ENCODE results near the gene PER1. TPM values are rescaled to one million over a fixed set of nuclear protein-coding genes. Genes with fewer than 3 reads are reported as not detected.

Gene PER1
- total RNA-seq, 5 donors from 2014 or later (not counting 1 experiment from before 2014, with no cell fraction given) = 62.6 to 1,675 (median 82.4) TPM

GRCh38 chr17:8119581-8120519 is 32.4 kb downstream of the PER1 start:
- Mint-ChIP-seq H3K27me3 (peaks cover 28 to 70% of the 10 kb centered on the region in 2 donors), H3K36me3 (no peaks in the 10 kb centered on the region), H3K4me1 (peaks cover 63 to 71% (median 69%) of the 10 kb centered on the region in 3 donors), H3K4me3 (peak overlapping the region; percentile 83 to 91 (median 88)), H3K27ac (peak overlapping the region; percentile 89), H3K9me3 (no peaks in the 10 kb centered on the region)
- Histone ChIP-seq H3K9me3 (no peaks in the 10 kb centered on the region), H3K4me1 (ENCODE audit: control insufficient read depth in 1 of 2, extremely low read depth in 1 of 2, insufficient read depth in 2 of 2, low read length in 2 of 2) (peaks cover 52 to 71% of the 10 kb centered on the region in 2 experiments), H3K27ac (ENCODE audit: low read length) (peak overlapping the region; percentile 51), H3K36me3 (ENCODE audit: control insufficient read depth in 2 of 2, extremely low read depth in 1 of 2, insufficient read depth in 1 of 2, low read length in 1 of 2) (no peaks in the 10 kb centered on the region), H3K4me3 (ENCODE audit: control insufficient read depth in 1 of 2, extremely low read depth in 1 of 2, low read length in 1 of 2) (peak overlapping the region; percentile 73 to 99), H3K27me3 (replicated peaks in 1 of 2; ENCODE audit: control insufficient read depth in 2 of 2, extremely low read depth in 1 of 2, insufficient read depth in 2 of 2, low read length in 1 of 2) (peaks cover 8 to 75% of the 10 kb centered on the region in 2 experiments)
- DNase-seq (peak; percentile 61 to 95 (median 77)), ATAC-seq (replicated peaks in 1 of 4) (peak; percentile 37 to 61 (median 46))
- 0% methylated on average over 6 of the region's 28 CpGs for WGBS (ENCODE audit: insufficient coverage)
- ChIA-PET POLR2A (interaction anchor here (0.6 to 2.2 kb wide), 11 partner anchors 21 to 1478 kb away, joined by 3 to 12 read pairs (median 4); no protein-coding TSS in a partner anchor), CTCF (interaction anchor here (0.5 to 2.7 kb wide), 31 partner anchors 9 to 411 kb away, joined by 3 to 27 read pairs (median 6); partner anchors contain the start of genes BORCS6 (in 1 of the 2), CHD3 (in 1 of the 2), CTC1 (in 1 of the 2) and NDEL1 (in 1 of the 2))

- Mint-ChIP-seq H3K9me3 (no peaks in the 10 kb centered on the region), H3K4me1 (peaks cover 54 to 62% (median 60%) of the 10 kb centered on the region in 3 donors), H3K36me3 (no peaks in the 10 kb centered on the region), H3K4me3 (peak overlapping the region; percentile 88 to 91 (median 89)), H3K27me3 (peaks cover 37 to 69% of the 10 kb centered on the region in 2 donors), H3K27ac (peak overlapping the region; percentile 95)
- peak; percentile 66 to 77 (median 72) for ATAC-seq (replicated peaks in 1 of 4)
- peak overlapping the region; percentile 73 to 99 for H3K4me3 ChIP-seq (ENCODE audit: control insufficient read depth in 1 of 2, extremely low read depth in 1 of 2, low read length in 1 of 2)
- WGBS (ENCODE audit: insufficient coverage) = under 1% methylated on average over 33 of the region's 38 CpGs
- CTCF ChIA-PET = interaction anchor here (0.6 to 2.7 kb wide), 36 partner anchors 8 to 1070 kb away, joined by 3 to 27 read pairs (median 5); partner anchors contain the start of genes BORCS6 (in 1 of the 2), CHD3 (in 1 of the 2), CTC1 (in 1 of the 2) and NDEL1 (in 1 of the 2)
- peak overlapping the region; percentile 51 for H3K27ac ChIP-seq (ENCODE audit: low read length)
- peaks cover 8 to 75% of the 10 kb centered on the region in 2 experiments for H3K27me3 ChIP-seq (replicated peaks in 1 of 2; ENCODE audit: control insufficient read depth in 2 of 2, extremely low read depth in 1 of 2, insufficient read depth in 2 of 2, low read length in 1 of 2)
- no peaks in the 10 kb centered on the region for H3K36me3 ChIP-seq (ENCODE audit: control insufficient read depth in 2 of 2, extremely low read depth in 1 of 2, insufficient read depth in 1 of 2, low read length in 1 of 2)
- no peaks in the 10 kb centered on the region for H3K9me3 ChIP-seq
- peak; percentile 64 to 89 (median 80) for DNase-seq
- H3K4me1 ChIP-seq (ENCODE audit: control insufficient read depth in 1 of 2, extremely low read depth in 1 of 2, insufficient read depth in 2 of 2, low read length in 2 of 2) = peaks cover 44 to 62% of the 10 kb centered on the region in 2 experiments
- POLR2A ChIA-PET = interaction anchor here (0.6 to 2.2 kb wide), 10 partner anchors 22 to 1477 kb away, joined by 3 to 12 read pairs (median 3); partner anchors contain the start of gene AURKB (in 1 of the 2)
These were observed 33.2 kb downstream of the PER1 start for GRCh38 chr17:8118769-8119580.

- H3K36me3 Mint-ChIP-seq = no peaks in the 10 kb centered on the region
- CTCF ChIA-PET = interaction anchor here (0.6 to 2.7 kb wide), 17 partner anchors 20 to 232 kb away, joined by 3 to 27 read pairs (median 7); partner anchors contain the start of gene SLC25A35 (in 1 of the 2)
- Histone ChIP-seq H3K9me3 (no peaks in the 10 kb centered on the region), H3K27me3 (replicated peaks in 1 of 2; ENCODE audit: control insufficient read depth in 2 of 2, extremely low read depth in 1 of 2, insufficient read depth in 2 of 2, low read length in 1 of 2) (peaks cover 8 to 75% of the 10 kb centered on the region in 2 experiments), H3K4me3 (ENCODE audit: control insufficient read depth in 1 of 2, extremely low read depth in 1 of 2, low read length in 1 of 2) (peak within 1 kb of the TSS; percentile 73 to 99), H3K27ac (ENCODE audit: low read length) (peak within 1 kb of the TSS; percentile 51), H3K36me3 (ENCODE audit: control insufficient read depth in 2 of 2, extremely low read depth in 1 of 2, insufficient read depth in 1 of 2, low read length in 1 of 2) (no peaks in the 10 kb centered on the region), H3K4me1 (ENCODE audit: control insufficient read depth in 1 of 2, extremely low read depth in 1 of 2, insufficient read depth in 2 of 2, low read length in 2 of 2) (peaks cover 36 to 54% of the 10 kb centered on the region in 2 experiments)
- DNase-seq (peak in 3 of 35 experiments; percentile 9 to 48 (median 11)), ATAC-seq (replicated peaks in 1 of 4) (peak in 3 of 4 experiments; percentile 1 to 4 (median 3))
- POLR2A ChIA-PET = interaction anchor here (0.5 to 2.2 kb wide), 4 partner anchors 38 to 202 kb away, joined by 3 to 12 read pairs (median 8); partner anchors contain the start of gene AURKB (in 1 of the 2)
- H3K4me3 Mint-ChIP-seq = peak within 1 kb of the TSS; percentile 88 to 91 (median 89)
- peaks cover 46 to 54% (median 52%) of the 10 kb centered on the region in 3 donors for H3K4me1 Mint-ChIP-seq
- peak within 1 kb of the TSS; percentile 95 for H3K27ac Mint-ChIP-seq
- no peaks in the 10 kb centered on the region for H3K9me3 Mint-ChIP-seq
- peaks cover 36 to 67% of the 10 kb centered on the region in 2 donors for H3K27me3 Mint-ChIP-seq
- 1% methylated on average over 14 of the region's 33 CpGs for WGBS (ENCODE audit: insufficient coverage)
These were observed 34.0 kb downstream of the PER1 start, which contains the start of gene ALOXE3 for GRCh38 chr17:8117980-8118768. TSS of gene ALOXE3 (minus strand) at chr17:8118514. CDS start at chr17:8117990, 524 bp downstream.

- 5% methylated on average over 12 of the region's 18 CpGs for WGBS (ENCODE audit: insufficient coverage)
- Histone ChIP-seq H3K27me3 (replicated peaks in 1 of 2; ENCODE audit: control insufficient read depth in 2 of 2, extremely low read depth in 1 of 2, insufficient read depth in 2 of 2, low read length in 1 of 2) (peaks cover 8 to 73% of the 10 kb centered on the region in 2 experiments), H3K4me3 (ENCODE audit: control insufficient read depth in 1 of 2, extremely low read depth in 1 of 2, low read length in 1 of 2) (peak overlapping the region; percentile 73 to 99), H3K36me3 (ENCODE audit: control insufficient read depth in 2 of 2, extremely low read depth in 1 of 2, insufficient read depth in 1 of 2, low read length in 1 of 2) (no peaks in the 10 kb centered on the region), H3K27ac (ENCODE audit: low read length) (no peak overlapping the region), H3K9me3 (no peaks in the 10 kb centered on the region), H3K4me1 (ENCODE audit: control insufficient read depth in 1 of 2, extremely low read depth in 1 of 2, insufficient read depth in 2 of 2, low read length in 2 of 2) (peaks cover 29 to 47% of the 10 kb centered on the region in 2 experiments)
- DNase-seq = no peak
- Mint-ChIP-seq H3K36me3 (no peaks in the 10 kb centered on the region), H3K27ac (peak overlapping the region in 1 of 2 donors; percentile 36), H3K4me3 (peak overlapping the region; percentile 88 to 91 (median 89)), H3K27me3 (peaks cover 34 to 68% of the 10 kb centered on the region in 2 donors), H3K4me1 (peaks cover 41 to 47% (median 46%) of the 10 kb centered on the region in 3 donors), H3K9me3 (no peaks in the 10 kb centered on the region)
- ChIA-PET CTCF (interaction anchor here in 1 of 2 donors (0.6 to 0.9 kb wide), 2 partner anchors 43 to 518 kb away, joined by 3 read pairs; no protein-coding TSS in a partner anchor), POLR2A (no interaction called here)
- no peak for ATAC-seq (replicated peaks in 1 of 4)
These were observed 34.7 kb downstream of the PER1 start for GRCh38 chr17:8117367-8117979.

- Histone ChIP-seq H3K36me3 (ENCODE audit: control insufficient read depth in 2 of 2, extremely low read depth in 1 of 2, insufficient read depth in 1 of 2, low read length in 1 of 2) (no peaks in the 10 kb centered on the region), H3K4me3 (ENCODE audit: control insufficient read depth in 1 of 2, extremely low read depth in 1 of 2, low read length in 1 of 2) (no peak overlapping the region), H3K9me3 (no peaks in the 10 kb centered on the region), H3K4me1 (ENCODE audit: control insufficient read depth in 1 of 2, extremely low read depth in 1 of 2, insufficient read depth in 2 of 2, low read length in 2 of 2) (peaks cover 25 to 40% of the 10 kb centered on the region in 2 experiments), H3K27ac (ENCODE audit: low read length) (no peak overlapping the region), H3K27me3 (replicated peaks in 1 of 2; ENCODE audit: control insufficient read depth in 2 of 2, extremely low read depth in 1 of 2, insufficient read depth in 2 of 2, low read length in 1 of 2) (peaks cover 8 to 73% of the 10 kb centered on the region in 2 experiments)
- ChIA-PET CTCF (interaction anchor here in 1 of 2 donors (0.6 to 0.9 kb wide), 2 partner anchors 42 to 519 kb away, joined by 3 read pairs; no protein-coding TSS in a partner anchor), POLR2A (no interaction called here)
- Mint-ChIP-seq H3K27me3 (peaks cover 34 to 69% of the 10 kb centered on the region in 2 donors), H3K9me3 (no peaks in the 10 kb centered on the region), H3K4me3 (peak overlapping the region in 2 of 3 donors; percentile 10 to 91), H3K36me3 (no peaks in the 10 kb centered on the region), H3K27ac (no peak overlapping the region), H3K4me1 (peaks cover 39 to 44% (median 42%) of the 10 kb centered on the region in 3 donors)
- 65% methylated on average over 11 of the region's 18 CpGs for WGBS (ENCODE audit: insufficient coverage)
- DNase-seq (no peak), ATAC-seq (replicated peaks in 1 of 4) (no peak)
These were observed 35.4 kb downstream of the PER1 start for GRCh38 chr17:8116776-8117175.

Data from T-cell (primary cell).